HUES64 (cell line): ENCODE data around the gene GJA3.
A peak's percentile ranks its signal among the peaks of the same experiment; 100 is the strongest.

Experiments used
- H3K27ac ChIP-seq: 2 replicates; pipeline ENCODE4 v1.7.0; 2013; ENCODE audit warnings: low read depth, low read length, inconsistent platforms
- H3K27me3 ChIP-seq: 2 replicates; pipeline ENCODE4 v1.6.1; 2013; ENCODE audit warnings: mild to moderate bottlenecking, low read length; ENCODE audit not compliant: insufficient read depth
- H3K36me3 ChIP-seq: 2 replicates; pipeline ENCODE4 v1.6.1; 2013; ENCODE audit warnings: mild to moderate bottlenecking, low read length; ENCODE audit not compliant: insufficient read depth
- H3K4me1 ChIP-seq: 2 replicates; pipeline ENCODE4 v1.6.1; 2013; ENCODE audit warnings: mild to moderate bottlenecking, low read length, moderate library complexity; ENCODE audit not compliant: insufficient read depth
- H3K4me3 ChIP-seq: 2 replicates; pipeline ENCODE4 v1.5.1; 2013; ENCODE audit warnings: mild to moderate bottlenecking, low read length, moderate library complexity
- H3K9ac ChIP-seq: 2 replicates; pipeline ENCODE4 v1.6.1; 2013; ENCODE audit warnings: mild to moderate bottlenecking, low read depth, low read length
- H3K9me3 ChIP-seq: 2 replicates; pipeline ENCODE4 v1.6.1; 2013; ENCODE audit warnings: low read depth, low read length; ENCODE audit not compliant: insufficient read depth
- WGBS: fragments of 150-250, 120-280 bp; methylation state at CpG from one replicate; pipeline ENCODE4 v1.1.7; 2013; ENCODE audit warnings: missing lambda C conversion rate; 5-methylcytosine and 5-hydroxymethylcytosine counted together

GJA3 gene

GRCh38 chr13:20132052-20132634, 28.7 kb downstream of the GJA3 start:
- H3K36me3 ChIP-seq: no peaks in the 10 kb centered on the region
- H3K9ac ChIP-seq: no peak overlapping the region
- H3K27ac ChIP-seq: no peak overlapping the region
- no peaks in the 10 kb centered on the region for H3K9me3 ChIP-seq
- H3K4me1 ChIP-seq: no peaks in the 10 kb centered on the region
- H3K4me3 ChIP-seq: no peak overlapping the region
- peaks cover 54% of the 10 kb centered on the region for H3K27me3 ChIP-seq
- 91% methylated on average over 10 of the region's 10 CpGs for WGBS

GRCh38 chr13:20131057-20131832, 29.6 kb downstream of the GJA3 start:
- 84% methylated on average over 11 of the region's 11 CpGs for WGBS

GRCh38 chr13:20130652-20131051, 30.2 kb downstream of the GJA3 start:
- H3K27me3 ChIP-seq: peaks cover 49% of the 10 kb centered on the region
- no peaks in the 10 kb centered on the region for H3K4me1 ChIP-seq
- no peak overlapping the region for H3K27ac ChIP-seq
- no peaks in the 10 kb centered on the region for H3K36me3 ChIP-seq
- H3K4me3 ChIP-seq: no peak overlapping the region
- WGBS: 90% methylated on average over 2 of the region's 2 CpGs
- H3K9ac ChIP-seq: no peak overlapping the region
- H3K9me3 ChIP-seq: no peaks in the 10 kb centered on the region

More at GRCh38 chr13:20131057-20131832, 29.6 kb downstream of the GJA3 start:
- no peaks in the 10 kb centered on the region for H3K4me1 ChIP-seq
- no peaks in the 10 kb centered on the region for H3K36me3 ChIP-seq
- H3K27me3 ChIP-seq: peaks cover 47% of the 10 kb centered on the region
- no peak overlapping the region for H3K27ac ChIP-seq
- no peak overlapping the region for H3K4me3 ChIP-seq
- no peaks in the 10 kb centered on the region for H3K9me3 ChIP-seq
- no peak overlapping the region for H3K9ac ChIP-seq

GRCh38 chr13:20130012-20130411, 30.8 kb downstream of the GJA3 start:
- Histone ChIP-seq H3K36me3 (no peaks in the 10 kb centered on the region), H3K27me3 (peaks cover 55% of the 10 kb centered on the region), H3K9me3 (no peaks in the 10 kb centered on the region), H3K4me1 (no peaks in the 10 kb centered on the region), H3K4me3 (no peak overlapping the region), H3K9ac (no peak overlapping the region), H3K27ac (no peak overlapping the region)
- 72% methylated on average over 2 of the region's 2 CpGs for WGBS

DNA sequence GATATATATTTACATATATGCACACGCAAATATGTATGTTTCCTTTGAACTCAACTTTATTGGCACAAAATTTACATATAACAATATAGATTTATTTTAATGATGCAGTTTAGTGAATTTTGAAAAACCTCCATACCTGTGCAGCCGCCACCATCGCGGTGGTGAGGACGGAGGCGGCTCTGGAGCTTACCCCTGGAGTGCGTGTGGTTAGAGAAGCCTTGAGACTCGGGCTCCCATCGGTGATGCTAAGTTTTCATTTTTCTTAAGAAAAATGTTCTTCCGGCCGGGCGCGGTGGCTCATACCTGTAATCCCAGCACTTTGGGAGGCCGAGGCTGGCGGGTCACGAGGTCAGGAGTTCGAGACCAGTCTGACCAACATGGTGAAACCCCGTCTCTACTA, 31.8 kb downstream of the GJA3 start:
- no peaks in the 10 kb centered on the region for H3K36me3 ChIP-seq
- H3K9me3 ChIP-seq: no peaks in the 10 kb centered on the region
- peaks cover 56% of the 10 kb centered on the region for H3K27me3 ChIP-seq
- no peak overlapping the region for H3K9ac ChIP-seq
- no peaks in the 10 kb centered on the region for H3K4me1 ChIP-seq
- 74% methylated on average over 17 of the region's 18 CpGs for WGBS
- H3K27ac ChIP-seq: no peak overlapping the region
- H3K4me3 ChIP-seq: peak overlapping the region; percentile 70

- no peaks in the 10 kb centered on the region for H3K4me1 ChIP-seq
- H3K9me3 ChIP-seq: no peaks in the 10 kb centered on the region
- 3% methylated on average over 28 of the region's 28 CpGs for WGBS
- no peaks in the 10 kb centered on the region for H3K36me3 ChIP-seq
- peak overlapping the region; percentile 70 for H3K4me3 ChIP-seq
- peak overlapping the region; percentile 27; the same call in 1 of the 2 replicates for H3K9ac ChIP-seq
- no peak overlapping the region for H3K27ac ChIP-seq
- peaks cover 56% of the 10 kb centered on the region for H3K27me3 ChIP-seq
Observed at GRCh38 chr13:20128459-20128931, 32.4 kb downstream of the GJA3 start.

- Histone ChIP-seq H3K4me1 (no peaks in the 10 kb centered on the region), H3K27ac (no peak overlapping the region), H3K27me3 (peaks cover 56% of the 10 kb centered on the region), H3K36me3 (no peaks in the 10 kb centered on the region), H3K4me3 (peak overlapping the region; percentile 70), H3K9ac (peak overlapping the region; percentile 65), H3K9me3 (no peaks in the 10 kb centered on the region)
- 2% methylated on average over 82 of the region's 82 CpGs for WGBS
Observed at GRCh38 chr13:20127562-20128458, 33.0 kb downstream of the GJA3 start.

DNA sequence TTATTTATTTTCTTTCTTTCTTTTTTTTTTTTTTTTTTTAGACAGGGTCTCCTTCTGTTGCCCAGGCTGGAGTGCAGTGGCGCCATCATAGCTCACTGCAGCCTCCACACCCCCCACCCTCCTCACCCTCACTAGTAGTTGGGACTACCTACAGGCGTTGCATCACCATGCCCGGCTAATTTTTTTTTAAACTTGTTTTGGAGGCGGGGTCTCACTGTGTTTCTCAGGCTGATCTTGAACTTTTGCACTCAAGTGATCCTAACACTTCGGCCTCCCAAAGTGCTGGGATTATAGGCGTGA, 33.6 kb downstream of the GJA3 start:
- H3K36me3 ChIP-seq: no peaks in the 10 kb centered on the region
- WGBS: 52% methylated on average over 6 of the region's 6 CpGs
- no peak overlapping the region for H3K27ac ChIP-seq
- peaks cover 56% of the 10 kb centered on the region for H3K27me3 ChIP-seq
- no peaks in the 10 kb centered on the region for H3K4me1 ChIP-seq
- peak overlapping the region; percentile 70 for H3K4me3 ChIP-seq
- no peak overlapping the region for H3K9ac ChIP-seq
- H3K9me3 ChIP-seq: no peaks in the 10 kb centered on the region

- WGBS: 82% methylated on average over 16 of the region's 16 CpGs
- Histone ChIP-seq H3K4me3 (no peak overlapping the region), H3K4me1 (no peaks in the 10 kb centered on the region), H3K27me3 (peaks cover 53% of the 10 kb centered on the region), H3K9ac (no peak overlapping the region), H3K36me3 (no peaks in the 10 kb centered on the region), H3K9me3 (no peaks in the 10 kb centered on the region), H3K27ac (no peak overlapping the region)
Observed at GRCh38 chr13:20126541-20127261, 34.2 kb downstream of the GJA3 start.

GRCh38 chr13:20125783-20126165, 35.1 kb downstream of the GJA3 start:
- no peaks in the 10 kb centered on the region for H3K36me3 ChIP-seq
- peaks cover 44% of the 10 kb centered on the region for H3K27me3 ChIP-seq
- H3K4me1 ChIP-seq: no peaks in the 10 kb centered on the region
- H3K4me3 ChIP-seq: no peak overlapping the region
- 78% methylated on average over 4 of the region's 4 CpGs for WGBS
- H3K9me3 ChIP-seq: no peaks in the 10 kb centered on the region
- no peak overlapping the region for H3K27ac ChIP-seq
- no peak overlapping the region for H3K9ac ChIP-seq
